ENCODE data around the gene CDA.

GRCh38 chr1:20601129-20601825 lies 12.4 kb downstream of the CDA start:
- TF ChIP-seq CTCF (IDR thresholded peaks at IDR 0.05; ENCODE audit: low read depth, low read length) (no peak), POLR2A (IDR thresholded peaks at IDR 0.05; ENCODE audit: extremely low read depth, insufficient read length) (no peak), MAX (IDR thresholded peaks at IDR 0.05; ENCODE audit: low read depth, low read length) (no peak)

Measured in NB4 (cell line).